SH-SY5Y (cell line): ENCODE data around the gene LUC7L3.

Source experiments
- GATA2 ChIP-seq: IDR thresholded peaks from 2 replicates; pipeline ENCODE4 v1.6.1; 2011; ENCODE audit warnings: mild to moderate bottlenecking, low read depth, low read length
- GATA3 ChIP-seq: IDR thresholded peaks from 2 replicates; pipeline ENCODE4 v1.6.1; 2011; ENCODE audit warnings: low read depth, mild to moderate bottlenecking, low read length, moderate library complexity

GRCh38 chr17:50800196-50800700 is 80.8 kb downstream of the LUC7L3 start:
- TF ChIP-seq GATA2 (no peak), GATA3 (no peak)
